ENCODE results near the gene UNC93A.

DNA sequence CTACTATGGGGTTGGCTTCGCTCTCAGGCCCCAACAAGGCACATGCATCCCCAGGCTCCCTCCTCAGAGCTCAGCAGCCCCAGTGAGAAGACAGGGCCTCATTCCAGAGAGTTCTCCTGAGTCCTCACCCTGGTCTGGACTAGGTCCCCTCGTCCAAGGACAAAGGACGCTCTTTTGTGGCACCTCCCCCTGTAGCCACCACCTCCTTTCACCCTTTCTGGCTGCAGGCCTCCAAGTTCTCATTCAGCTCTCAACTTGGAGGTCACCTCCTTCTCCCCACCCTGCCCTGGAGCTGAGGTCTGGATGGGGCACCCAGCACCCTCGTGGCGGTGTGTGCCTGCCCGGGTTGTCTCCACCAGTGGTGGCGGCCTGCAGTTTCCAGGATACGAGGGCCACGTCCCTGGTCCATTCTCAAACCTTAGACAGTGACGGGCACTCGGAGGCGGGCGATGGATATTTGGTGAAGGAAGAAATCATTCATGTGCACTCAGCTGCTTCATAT is 2.5 kb downstream of the UNC93A start:
- TF ChIP-seq POLR2A (IDR thresholded peaks at IDR 0.05; ENCODE audit: extremely low read depth, insufficient read length) (no peak), MAX (IDR thresholded peaks at IDR 0.05; ENCODE audit: low read depth, low read length) (no peak)
- TF ChIP-seq, protein P1, sequence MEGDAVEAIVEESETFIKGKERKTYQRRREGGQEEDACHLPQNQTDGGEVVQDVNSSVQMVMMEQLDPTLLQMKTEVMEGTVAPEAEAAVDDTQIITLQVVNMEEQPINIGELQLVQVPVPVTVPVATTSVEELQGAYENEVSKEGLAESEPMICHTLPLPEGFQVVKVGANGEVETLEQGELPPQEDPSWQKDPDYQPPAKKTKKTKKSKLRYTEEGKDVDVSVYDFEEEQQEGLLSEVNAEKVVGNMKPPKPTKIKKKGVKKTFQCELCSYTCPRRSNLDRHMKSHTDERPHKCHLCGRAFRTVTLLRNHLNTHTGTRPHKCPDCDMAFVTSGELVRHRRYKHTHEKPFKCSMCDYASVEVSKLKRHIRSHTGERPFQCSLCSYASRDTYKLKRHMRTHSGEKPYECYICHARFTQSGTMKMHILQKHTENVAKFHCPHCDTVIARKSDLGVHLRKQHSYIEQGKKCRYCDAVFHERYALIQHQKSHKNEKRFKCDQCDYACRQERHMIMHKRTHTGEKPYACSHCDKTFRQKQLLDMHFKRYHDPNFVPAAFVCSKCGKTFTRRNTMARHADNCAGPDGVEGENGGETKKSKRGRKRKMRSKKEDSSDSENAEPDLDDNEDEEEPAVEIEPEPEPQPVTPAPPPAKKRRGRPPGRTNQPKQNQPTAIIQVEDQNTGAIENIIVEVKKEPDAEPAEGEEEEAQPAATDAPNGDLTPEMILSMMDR (IDR thresholded peaks at IDR 0.05; ENCODE audit: low read depth, low read length), result no peak

Measured in NB4 (cell line).